ENCODE measurements around the gene UMAD1.

UMAD1 gene

GRCh38 chr7:7889791-7890568, 249.4 kb downstream of the UMAD1 start:
- Histone ChIP-seq H3K36me3 (ENCODE audit: insufficient read depth, low read length) (no peaks in the 10 kb centered on the region), H4K20me1 (ENCODE audit: insufficient read depth, low read length) (no peaks in the 10 kb centered on the region), H3K4me3 (ENCODE audit: low read depth in 1 of 2, low read length in 2 of 2) (no peak overlapping the region), H2AFZ (ENCODE audit: low read depth, low read length) (no peak overlapping the region), H3K9me3 (ENCODE audit: insufficient read depth, low read length, severe bottlenecking) (no peaks in the 10 kb centered on the region), H3K79me2 (ENCODE audit: insufficient read depth, low read length) (no peaks in the 10 kb centered on the region), H3K27ac (ENCODE audit: low read length) (no peak overlapping the region), H3K27me3 (ENCODE audit: insufficient read depth, low read length, poor library complexity) (no peaks in the 10 kb centered on the region), H3K9ac (ENCODE audit: low read depth, low read length) (no peak overlapping the region), H3K4me1 (ENCODE audit: insufficient read depth, low read length) (no peaks in the 10 kb centered on the region), H3K4me2 (ENCODE audit: insufficient read depth, low read length) (no peak overlapping the region)
- ATAC-seq (ENCODE audit: insufficient read depth, low read depth) = no peak
- TF ChIP-seq EZH2 (IDR thresholded peaks at IDR 0.05; ENCODE audit: borderline replicate concordance, low read depth, low read length, severe bottlenecking) (no peak), CTCF (IDR thresholded peaks at IDR 0.05; ENCODE audit: borderline replicate concordance, extremely low read depth, low read length, poor library complexity, severe bottlenecking) (peak; percentile 7)
- DNase-seq = no peak

GRCh38 chr7:7895004-7895650, 254.6 kb downstream of the UMAD1 start:
- Histone ChIP-seq H3K27me3 (ENCODE audit: insufficient read depth, low read length, poor library complexity) (no peaks in the 10 kb centered on the region), H3K79me2 (ENCODE audit: insufficient read depth, low read length) (no peaks in the 10 kb centered on the region), H4K20me1 (ENCODE audit: insufficient read depth, low read length) (no peaks in the 10 kb centered on the region), H3K9me3 (ENCODE audit: insufficient read depth, low read length, severe bottlenecking) (no peaks in the 10 kb centered on the region), H3K36me3 (ENCODE audit: insufficient read depth, low read length) (no peaks in the 10 kb centered on the region), H3K9ac (ENCODE audit: low read depth, low read length) (no peak overlapping the region), H3K4me2 (ENCODE audit: insufficient read depth, low read length) (no peak overlapping the region), H3K4me1 (ENCODE audit: insufficient read depth, low read length) (no peaks in the 10 kb centered on the region), H3K27ac (ENCODE audit: low read length) (no peak overlapping the region), H3K4me3 (ENCODE audit: low read depth in 1 of 2, low read length in 2 of 2) (no peak overlapping the region), H2AFZ (ENCODE audit: low read depth, low read length) (no peak overlapping the region)
- ATAC-seq (ENCODE audit: insufficient read depth, low read depth) (no peak), DNase-seq (no peak)
- TF ChIP-seq CTCF (IDR thresholded peaks at IDR 0.05; ENCODE audit: borderline replicate concordance, extremely low read depth, low read length, poor library complexity, severe bottlenecking) (no peak), EZH2 (IDR thresholded peaks at IDR 0.05; ENCODE audit: borderline replicate concordance, low read depth, low read length, severe bottlenecking) (no peak)

- no peak for TF ChIP-seq EZH2 (IDR thresholded peaks at IDR 0.05; ENCODE audit: borderline replicate concordance, low read depth, low read length, severe bottlenecking)
- no peak for TF ChIP-seq CTCF (IDR thresholded peaks at IDR 0.05; ENCODE audit: borderline replicate concordance, extremely low read depth, low read length, poor library complexity, severe bottlenecking)
- Histone ChIP-seq H3K27me3 (ENCODE audit: insufficient read depth, low read length, poor library complexity) (no peaks in the 10 kb centered on the region), H2AFZ (ENCODE audit: low read depth, low read length) (no peak overlapping the region), H3K27ac (ENCODE audit: low read length) (no peak overlapping the region), H3K9me3 (ENCODE audit: insufficient read depth, low read length, severe bottlenecking) (no peaks in the 10 kb centered on the region), H3K36me3 (ENCODE audit: insufficient read depth, low read length) (no peaks in the 10 kb centered on the region), H3K4me3 (ENCODE audit: low read depth in 1 of 2, low read length in 2 of 2) (no peak overlapping the region), H3K79me2 (ENCODE audit: insufficient read depth, low read length) (no peaks in the 10 kb centered on the region), H3K4me1 (ENCODE audit: insufficient read depth, low read length) (no peaks in the 10 kb centered on the region), H3K9ac (ENCODE audit: low read depth, low read length) (no peak overlapping the region), H3K4me2 (ENCODE audit: insufficient read depth, low read length) (no peak overlapping the region), H4K20me1 (ENCODE audit: insufficient read depth, low read length) (no peaks in the 10 kb centered on the region)
- DNase-seq = no peak
- no peak for ATAC-seq (ENCODE audit: insufficient read depth, low read depth)
These were observed 255.2 kb downstream of the UMAD1 start for GRCh38 chr7:7895754-7896153.

Data from DND-41 (cell line).